ENCODE results near the gene NPW. TPM values are rescaled to one million over a fixed set of nuclear protein-coding genes. Genes with fewer than 3 reads are reported as not detected.

The NPW gene
- total RNA-seq, 2 experiments from 2014 or later: 0.85 to 3.7 TPM

DNA sequence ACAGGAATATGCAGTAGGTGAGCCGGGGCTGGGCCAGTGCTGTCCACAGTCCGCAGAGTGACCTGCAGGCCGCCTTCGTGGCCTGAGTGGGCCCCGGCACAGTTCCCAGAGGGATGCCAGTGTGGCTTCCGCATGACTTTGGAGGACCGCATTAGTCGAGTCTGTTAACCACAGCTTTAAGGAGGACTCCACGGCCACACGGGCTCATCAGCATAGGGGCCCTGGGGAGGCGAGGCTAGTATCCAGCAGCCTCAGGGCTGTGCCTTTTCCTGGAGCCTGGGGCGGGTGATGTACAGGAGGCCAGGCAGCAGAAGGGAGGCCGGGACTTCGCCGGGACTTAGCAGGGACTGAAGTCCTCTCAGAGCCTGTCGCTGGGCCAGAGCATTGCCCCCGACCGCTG lies 41.4 kb downstream of the NPW start:
- no peak overlapping the region for H3K4me3 ChIP-seq (ENCODE audit: low read depth, low read length, poor library complexity, severe bottlenecking)
- DNase-seq (ENCODE audit: low spot score): no peak
- no peak overlapping the region for H3K27ac ChIP-seq (ENCODE audit: low read depth, low read length, poor library complexity, severe bottlenecking)
- CTCF ChIA-PET (ENCODE audit: unreplicated experiment): no interaction called here
- no peaks in the 10 kb centered on the region for H3K9me3 ChIP-seq (ENCODE audit: low read length)
- no peaks in the 10 kb centered on the region for H3K9me2 ChIP-seq (ENCODE audit: insufficient read depth, low read length)
- no peak overlapping the region for H2AFZ ChIP-seq (ENCODE audit: low read length)
- H3K4me2 ChIP-seq (ENCODE audit: low read length): no peak overlapping the region
- H3K4me1 ChIP-seq (ENCODE audit: insufficient read depth, low read length, poor library complexity, severe bottlenecking): no peaks in the 10 kb centered on the region
- POLR2A ChIA-PET: no interaction called here
- intact Hi-C loops (cut with micrococcal nuclease; ENCODE audit: unreplicated experiment): no loop called here
- no peaks in the 10 kb centered on the region for H3K79me2 ChIP-seq (ENCODE audit: insufficient read depth, low read depth, low read length)
- BruUV-seq (replicated peaks): no TSS peak
- TF ChIP-seq, protein P1, sequence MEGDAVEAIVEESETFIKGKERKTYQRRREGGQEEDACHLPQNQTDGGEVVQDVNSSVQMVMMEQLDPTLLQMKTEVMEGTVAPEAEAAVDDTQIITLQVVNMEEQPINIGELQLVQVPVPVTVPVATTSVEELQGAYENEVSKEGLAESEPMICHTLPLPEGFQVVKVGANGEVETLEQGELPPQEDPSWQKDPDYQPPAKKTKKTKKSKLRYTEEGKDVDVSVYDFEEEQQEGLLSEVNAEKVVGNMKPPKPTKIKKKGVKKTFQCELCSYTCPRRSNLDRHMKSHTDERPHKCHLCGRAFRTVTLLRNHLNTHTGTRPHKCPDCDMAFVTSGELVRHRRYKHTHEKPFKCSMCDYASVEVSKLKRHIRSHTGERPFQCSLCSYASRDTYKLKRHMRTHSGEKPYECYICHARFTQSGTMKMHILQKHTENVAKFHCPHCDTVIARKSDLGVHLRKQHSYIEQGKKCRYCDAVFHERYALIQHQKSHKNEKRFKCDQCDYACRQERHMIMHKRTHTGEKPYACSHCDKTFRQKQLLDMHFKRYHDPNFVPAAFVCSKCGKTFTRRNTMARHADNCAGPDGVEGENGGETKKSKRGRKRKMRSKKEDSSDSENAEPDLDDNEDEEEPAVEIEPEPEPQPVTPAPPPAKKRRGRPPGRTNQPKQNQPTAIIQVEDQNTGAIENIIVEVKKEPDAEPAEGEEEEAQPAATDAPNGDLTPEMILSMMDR (conservative IDR thresholded peaks at IDR 0.05; ENCODE audit: low read length): no peak
- no peak for TF ChIP-seq EZH2phosphoT487 (IDR thresholded peaks at IDR 0.05; ENCODE audit: borderline replicate concordance, low read depth, low read length)
- H4K20me1 ChIP-seq (ENCODE audit: insufficient read depth, low read length): no peaks in the 10 kb centered on the region
- peaks cover 43% of the 10 kb centered on the region for H3K36me3 ChIP-seq (ENCODE audit: insufficient read depth, low read length)

DNA sequence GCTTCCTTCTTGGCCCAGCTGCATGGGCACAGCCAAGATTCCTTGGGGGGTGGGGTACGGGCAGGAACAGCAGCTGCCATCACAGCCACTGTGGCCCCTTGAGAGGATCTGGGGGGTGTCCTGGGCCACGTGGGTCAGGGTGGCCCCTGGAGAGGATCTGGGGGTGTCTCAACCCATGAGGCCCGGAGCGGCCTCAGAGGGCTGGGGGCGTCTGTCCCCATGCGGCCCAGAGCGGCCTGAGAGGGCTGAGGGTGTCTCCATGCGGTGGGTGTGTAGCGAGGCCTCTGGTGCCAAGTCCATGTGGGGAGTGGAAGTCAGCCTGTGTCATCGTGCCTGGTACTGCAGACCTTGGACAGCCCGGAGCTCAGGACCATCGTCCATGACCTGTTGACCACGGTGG lies 41.9 kb downstream of the NPW start:
- Histone ChIP-seq H3K4me3 (ENCODE audit: low read depth, low read length, poor library complexity, severe bottlenecking) (no peak overlapping the region), H3K4me1 (ENCODE audit: insufficient read depth, low read length, poor library complexity, severe bottlenecking) (no peaks in the 10 kb centered on the region), H3K36me3 (ENCODE audit: insufficient read depth, low read length) (peaks cover 45% of the 10 kb centered on the region), H2AFZ (ENCODE audit: low read length) (no peak overlapping the region), H4K20me1 (ENCODE audit: insufficient read depth, low read length) (no peaks in the 10 kb centered on the region), H3K27ac (ENCODE audit: low read depth, low read length, poor library complexity, severe bottlenecking) (no peak overlapping the region), H3K9me2 (ENCODE audit: insufficient read depth, low read length) (no peaks in the 10 kb centered on the region), H3K9me3 (ENCODE audit: low read length) (no peaks in the 10 kb centered on the region), H3K79me2 (ENCODE audit: insufficient read depth, low read depth, low read length) (no peaks in the 10 kb centered on the region), H3K4me2 (ENCODE audit: low read length) (no peak overlapping the region)
- BruUV-seq (replicated peaks): no TSS peak
- DNase-seq (ENCODE audit: low spot score): no peak
- ChIA-PET POLR2A (no interaction called here), CTCF (ENCODE audit: unreplicated experiment) (no interaction called here)
- intact Hi-C loops (cut with micrococcal nuclease; ENCODE audit: unreplicated experiment): no loop called here
- TF ChIP-seq, protein P1 (conservative IDR thresholded peaks at IDR 0.05; ENCODE audit: low read length): no peak
- TF ChIP-seq EZH2phosphoT487 (IDR thresholded peaks at IDR 0.05; ENCODE audit: borderline replicate concordance, low read depth, low read length): no peak

DNA sequence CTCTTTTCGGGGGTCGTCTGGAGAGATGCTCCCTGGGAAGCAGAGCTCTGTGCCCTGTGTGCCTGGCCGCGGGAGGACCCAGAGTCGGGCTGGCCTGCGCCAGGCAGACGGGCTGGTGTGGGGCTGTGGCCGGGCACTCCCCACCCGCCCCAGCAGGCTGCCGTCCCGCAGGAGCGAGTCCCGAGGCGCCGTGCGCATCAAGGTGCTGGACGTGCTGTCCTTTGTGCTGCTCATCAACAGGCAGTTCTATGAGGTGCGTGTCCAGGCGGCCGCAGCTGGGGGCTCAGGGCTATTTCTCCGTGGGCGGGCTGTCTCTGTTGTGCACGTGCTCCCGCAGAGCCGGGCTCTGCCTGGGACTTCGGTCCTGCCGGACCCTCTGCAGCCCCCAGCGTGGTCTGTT lies 43.2 kb downstream of the NPW start:
- Histone ChIP-seq H3K9me2 (ENCODE audit: insufficient read depth, low read length) (no peaks in the 10 kb centered on the region), H4K20me1 (ENCODE audit: insufficient read depth, low read length) (no peaks in the 10 kb centered on the region), H3K79me2 (ENCODE audit: insufficient read depth, low read depth, low read length) (no peaks in the 10 kb centered on the region), H3K36me3 (ENCODE audit: insufficient read depth, low read length) (peaks cover 52% of the 10 kb centered on the region), H3K4me1 (ENCODE audit: insufficient read depth, low read length, poor library complexity, severe bottlenecking) (no peaks in the 10 kb centered on the region), H3K4me2 (ENCODE audit: low read length) (no peak overlapping the region), H3K4me3 (ENCODE audit: low read depth, low read length, poor library complexity, severe bottlenecking) (no peak overlapping the region), H3K27ac (ENCODE audit: low read depth, low read length, poor library complexity, severe bottlenecking) (no peak overlapping the region), H2AFZ (ENCODE audit: low read length) (no peak overlapping the region), H3K9me3 (ENCODE audit: low read length) (no peaks in the 10 kb centered on the region)
- CTCF ChIA-PET (ENCODE audit: unreplicated experiment): no interaction called here
- no TSS peak for BruUV-seq (replicated peaks)
- DNase-seq (ENCODE audit: low spot score): no peak
- intact Hi-C loops (cut with micrococcal nuclease; ENCODE audit: unreplicated experiment): no loop called here
- POLR2A ChIA-PET: no interaction called here
- no peak for TF ChIP-seq EZH2phosphoT487 (IDR thresholded peaks at IDR 0.05; ENCODE audit: borderline replicate concordance, low read depth, low read length)
- TF ChIP-seq, protein P1 (conservative IDR thresholded peaks at IDR 0.05; ENCODE audit: low read length): no peak

All from OCI-LY7 (cell line).